GM12878 (cell line): ENCODE data around the gene RBM8A. TPM values are rescaled to one million over a fixed set of nuclear protein-coding genes. Genes with fewer than 3 reads are reported as not detected.
A peak's percentile ranks its signal among the peaks of the same experiment; 100 is the strongest.

Experiments
- ATAC-seq: fragments of 200-7000 bp; cut with Tn5 transposase; 3 replicates; pipeline ENCODE4 v1.9.1; 2020; ENCODE audit warnings: mild to moderate bottlenecking, moderate library complexity
- BruUV-seq: library from RNA; stranded (reverse); fragments of 400-500 nt; replicated peaks from 2 replicates; lab custom pipeline; 2021; lab: Mats Ljungman, UMichigan
- CTCF ChIA-PET: fragments of 300-600 bp; sonication (Branson Sonifier 250); formaldehyde crosslinking; extraction: SDS; loops from one replicate; lab custom pipeline; 2021; ENCODE audit warnings: inconsistent platforms; lab: Yijun Ruan, JAX
- POLR2A ChIA-PET: fragments of 350-600 bp; formaldehyde crosslinking; extraction: SDS; loops from one replicate; lab custom pipeline; 2021; ENCODE audit warnings: inconsistent platforms; lab: Charles Lee
- RAD21 ChIA-PET: fragments of 300-600 bp; sonication (Branson Sonifier 250); formaldehyde crosslinking; loops from one replicate; lab custom pipeline; 2023; ENCODE audit warnings: antibody characterized with exemption; ENCODE audit not compliant: unreplicated experiment; lab: Charles Lee
- SMC1A ChIA-PET: fragments of 300-600 bp; sonication (Branson Sonifier 250); formaldehyde crosslinking; loops from one replicate; lab custom pipeline; 2023; ENCODE audit not compliant: unreplicated experiment, uncharacterized antibody; lab: Charles Lee
- DNase-seq: peaks from one replicate; pipeline ENCODE4 v3.0.0-alpha.2; 2011; ENCODE audit warnings: low read depth, low spot score
- FAIRE-seq: peaks from 3 replicates; lab custom pipeline; 2011; peaks lifted over from hg19 to GRCh38; lab: Jason Lieb, UNC
- H2AFZ ChIP-seq: 2 replicates; pipeline ENCODE4 v1.6.0; 2011; ENCODE audit warnings: low read depth, low read length, control low read depth; ENCODE audit not compliant: control insufficient read depth
- H3K27ac ChIP-seq: 2 replicates; pipeline ENCODE4 v1.5.1; 2011; ENCODE audit warnings: control low read depth; ENCODE audit not compliant: control insufficient read depth, insufficient read depth
- H3K27me3 ChIP-seq, 2 experiments: replicated peaks in 1 of 2; 2 replicates each; pipeline versions ENCODE4 v1.6.0 to v1.6.1; 2011; ENCODE audit warnings: low read length in 1 of 2; ENCODE audit not compliant: control insufficient read depth in 2 of 2, insufficient read depth in 2 of 2
- H3K36me3 ChIP-seq, 2 experiments: 2 replicates each; pipeline ENCODE4 v1.5.1; 2011; ENCODE audit warnings: low read length in 1 of 2; ENCODE audit not compliant: control insufficient read depth in 2 of 2, insufficient read depth in 2 of 2
- H3K4me1 ChIP-seq: 2 replicates; pipeline ENCODE4 v1.6.1; 2011; ENCODE audit warnings: mild to moderate bottlenecking, low read length, moderate library complexity, mixed read lengths; ENCODE audit not compliant: control insufficient read depth, insufficient read depth
- H3K4me2 ChIP-seq: 2 replicates; pipeline ENCODE4 v1.6.0; 2011; ENCODE audit warnings: control low read depth; ENCODE audit not compliant: control insufficient read depth, insufficient read depth
- H3K4me3 ChIP-seq: fragments of 200-600 bp; sonication (generic); 2 replicates; pipeline ENCODE4 v1.5.1; 2016
- H3K79me2 ChIP-seq: 2 replicates; pipeline ENCODE4 v1.6.0; 2011; ENCODE audit warnings: low read length; ENCODE audit not compliant: control insufficient read depth, insufficient read depth
- H3K9ac ChIP-seq: 2 replicates; pipeline ENCODE4 v1.8.0; 2011; ENCODE audit warnings: low read length, control low read depth, mixed read lengths; ENCODE audit not compliant: control insufficient read depth, insufficient read depth
- H3K9me3 ChIP-seq: replicated peaks from 3 replicates; pipeline ENCODE4 v1.5.1; 2011; ENCODE audit warnings: mild to moderate bottlenecking, low read length; ENCODE audit not compliant: control insufficient read depth, insufficient read depth
- H4K20me1 ChIP-seq: 2 replicates; pipeline ENCODE4 v1.6.0; 2011; ENCODE audit not compliant: control insufficient read depth, insufficient read depth
- KAT2A ChIP-seq: conservative IDR thresholded peaks from 2 replicates; pipeline ENCODE4 v1.6.1; 2011; ENCODE audit warnings: low read depth, low read length; ENCODE audit not compliant: control insufficient read depth
- MLLT1 ChIP-seq: fragments of 450-650 bp; IDR thresholded peaks from 2 replicates; pipeline ENCODE4 v1.6.1; 2016; ENCODE audit warnings: mild to moderate bottlenecking
- MTA3 ChIP-seq: IDR thresholded peaks from 2 replicates; pipeline ENCODE4 v1.6.1; 2012; ENCODE audit warnings: low read length, inconsistent platforms, borderline replicate concordance
- MYC ChIP-seq: IDR thresholded peaks from 2 replicates; pipeline ENCODE4 v1.6.1; 2011; ENCODE audit warnings: mild to moderate bottlenecking, low read length, moderate library complexity, inconsistent platforms; ENCODE audit not compliant: insufficient read depth, insufficient replicate concordance, insufficient read length, severe bottlenecking
- NBN ChIP-seq: fragments of 450-650 bp; IDR thresholded peaks from 2 replicates; pipeline ENCODE4 v1.6.1; 2016
- POLR2AphosphoS5 ChIP-seq: IDR thresholded peaks from 2 replicates; pipeline ENCODE4 v1.6.1; 2011; ENCODE audit warnings: mild to moderate bottlenecking, low read length, inconsistent platforms
- RAD21 ChIP-seq: IDR thresholded peaks from 2 replicates; pipeline ENCODE4 v1.6.1; 2011; ENCODE audit warnings: mild to moderate bottlenecking, low read depth, low read length, moderate library complexity; ENCODE audit not compliant: insufficient read depth
- ZBTB40 ChIP-seq: fragments of 450-650 bp; IDR thresholded peaks from 2 replicates; pipeline ENCODE4 v1.6.1; 2016; ENCODE audit warnings: mild to moderate bottlenecking, moderate library complexity, borderline replicate concordance
- ZNF274 ChIP-seq: IDR thresholded peaks from one replicate; pipeline ENCODE4 v1.8.0; 2011; ENCODE audit not compliant: insufficient read length, insufficient read depth
- WGBS: methylation state at CpG from one replicate; pipeline ENCODE4 v1.1.6; 2016; ENCODE audit warnings: low lambda C conversion rate; ENCODE audit not compliant: insufficient replicate concordance, insufficient coverage; ENCODE audit errors: missing lambda C conversion rate; 5-methylcytosine and 5-hydroxymethylcytosine counted together
- in situ Hi-C: fragments of 300-500 bp; cut with MboI; formaldehyde crosslinking; loops from 9 replicates; pipeline ENCODE4 v1.14.3; 2018; ENCODE audit warnings: mixed read lengths
- intact Hi-C: fragments of 100-400 bp; cut with micrococcal nuclease; formaldehyde crosslinking; loops from one replicate; pipeline ENCODE4 v1.14.2; 2022; ENCODE audit not compliant: unreplicated experiment
- polyA plus RNA-seq, 11 experiments: library from polyadenylated mRNA; depleted of rRNA in 4 of 11; unstranded in 6 of 11; stranded (reverse) in 5 of 11; fragments of >200 nt; fragmentation: Nextera tagmentation in 4 of 11; fragmentation: Illumina TruSeq in 1 of 11; extraction: Ambion mirVana in 4 of 11; extraction: Trizol in 1 of 11; gene quantifications; 1 replicate in 1 of 11; 2 replicates in 10 of 11; pipeline versions ENCODE4 v1.2.1 to v1.2.3, GENCODE V29; 2011 to 2016; ENCODE audit warnings: inconsistent platforms in 2 of 11, missing spikeins in 2 of 11, low read depth in 1 of 11
- total RNA-seq, 4 experiments: library from RNA; depleted of rRNA in 3 of 4; stranded (reverse); fragments of >200 nt in 3 of 4; fragmentation: Illumina TruSeq in 1 of 4; extraction: Trizol in 1 of 4; gene quantifications; 2 replicates each; pipeline versions ENCODE4 v1.2.1 to v1.2.3, GENCODE V29; 2013 to 2021
- TF ChIP-seq, protein P1 (sequence below): IDR thresholded peaks from 2 replicates; pipeline ENCODE4 v1.6.1; 2011; ENCODE audit warnings: borderline replicate concordance, low read depth, mild to moderate bottlenecking, moderate library complexity, mixed read lengths, low read length; ENCODE audit not compliant: insufficient read depth; ENCODE audit errors: extremely low read length
- TF ChIP-seq, protein P2 (sequence below), 3 experiments: IDR thresholded peaks in 2 of 3; conservative IDR thresholded peaks in 1 of 3; 2 replicates each; pipeline ENCODE4 v1.5.1; 2011; ENCODE audit warnings: low read depth in 3 of 3, low read length in 3 of 3, mild to moderate bottlenecking in 3 of 3, control low read depth in 2 of 3, moderate library complexity in 2 of 3, inconsistent platforms in 1 of 3, mixed read lengths in 1 of 3; ENCODE audit not compliant: control insufficient read depth in 2 of 3, insufficient read depth in 1 of 3; ENCODE audit errors: extremely low read depth in 1 of 3

RBM8A gene
- total and polyA plus RNA-seq, 10 of the 15 experiments (the other 5 are each of a cell fraction or from before 2014, with no cell fraction given): 110 to 1,248 (median 248) TPM

DNA sequence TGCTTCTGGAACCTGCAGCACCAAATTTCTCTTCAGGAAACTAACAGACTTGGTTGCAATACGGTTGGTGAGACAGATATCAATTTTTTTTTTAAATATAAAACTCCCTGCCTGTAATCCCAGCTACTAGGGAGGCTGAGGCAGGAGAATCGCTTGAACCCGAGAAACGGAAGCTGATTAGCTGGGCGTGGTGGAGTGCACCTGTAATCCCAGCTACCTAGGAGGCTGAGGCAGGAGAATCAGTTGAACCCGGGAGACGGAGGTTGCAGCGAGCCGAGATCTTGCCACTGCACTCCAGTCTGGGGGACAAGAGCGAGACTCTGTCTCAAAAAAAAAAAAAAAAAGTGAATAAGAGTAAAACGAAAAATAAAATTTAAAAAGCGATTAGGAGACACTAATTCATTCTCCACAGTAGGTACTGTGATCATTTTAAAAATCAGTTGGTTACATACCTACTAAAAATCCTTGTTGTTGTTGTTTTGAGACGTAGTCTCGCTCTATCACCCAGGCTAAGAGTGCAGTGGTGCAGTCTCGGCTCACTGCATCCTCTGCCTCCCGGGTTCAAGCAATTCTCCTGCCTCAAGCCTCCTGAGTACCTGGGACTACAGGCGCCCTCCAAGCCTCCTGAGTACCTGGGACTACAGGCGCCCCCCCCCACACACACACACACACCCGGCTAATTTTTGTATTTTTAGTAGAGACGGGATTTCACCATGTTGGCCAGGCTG is 796 bp upstream of the RBM8A start:
- in situ Hi-C loops: no loop called here
- Histone ChIP-seq H4K20me1 (no peaks in the 10 kb centered on the region), H3K9ac (peak overlapping the region; percentile 100), H3K79me2 (peaks cover 25% of the 10 kb centered on the region), H3K4me1 (peaks cover 6% of the 10 kb centered on the region; the same call in 1 of the 2 replicates), H3K36me3 (peaks cover 0 to 5% of the 10 kb centered on the region in 2 experiments; a peak in 1 of 4 replicates), H3K4me3 (peak overlapping the region; percentile 90), H2AFZ (no peak overlapping the region), H3K27ac (peak overlapping the region; percentile 97), H3K9me3 (no peaks in the 10 kb centered on the region), H3K4me2 (peak overlapping the region; percentile 89), H3K27me3 (no peaks in the 10 kb centered on the region)
- ATAC-seq (peak; percentile 6), FAIRE-seq (no peak), DNase-seq (no peak)
- TSS peak; percentile 99 for BruUV-seq
- ChIA-PET POLR2A (interaction anchor here (0.6 to 3.6 kb wide), 20 partner anchors 8 to 110 kb away, joined by 3 to 58 read pairs (median 4); partner anchors contain the start of genes ANKRD34A, LIX1L, PEX11B and PIAS3), RAD21 (interaction anchor here (0.6 to 2.3 kb wide), 10 partner anchors 9 to 317 kb away, joined by 3 to 23 read pairs (median 4); partner anchors contain the start of genes ANKRD34A, LIX1L, PEX11B and PIAS3), CTCF (interaction anchor here (0.6 to 2.4 kb wide), 27 partner anchors 9 to 133 kb away, joined by 3 to 28 read pairs (median 4); partner anchors contain the start of genes ANKRD34A, HJV, LIX1L and PEX11B), SMC1A (interaction anchor here (0.6 to 3.5 kb wide), 11 partner anchors 9 to 109 kb away, joined by 3 to 30 read pairs (median 4); partner anchors contain the start of genes ANKRD34A, LIX1L, PEX11B and POLR3GL)
- WGBS: 17% methylated on average over 18 of the region's 20 CpGs
- TF ChIP-seq ZBTB40 (no peak), POLR2AphosphoS5 (peak; percentile 29; the same call in 1 of the 2 replicates), NBN (no peak), MTA3 (0 out of 2 replicates have a peak, but pooled peaks have one; percentile 0), ZNF274 (no peak), MLLT1 (peak; percentile 12; the same call in 1 of the 2 replicates), MYC (no peak), KAT2A (no peak), RAD21 (no peak)
- TF ChIP-seq, protein P1, sequence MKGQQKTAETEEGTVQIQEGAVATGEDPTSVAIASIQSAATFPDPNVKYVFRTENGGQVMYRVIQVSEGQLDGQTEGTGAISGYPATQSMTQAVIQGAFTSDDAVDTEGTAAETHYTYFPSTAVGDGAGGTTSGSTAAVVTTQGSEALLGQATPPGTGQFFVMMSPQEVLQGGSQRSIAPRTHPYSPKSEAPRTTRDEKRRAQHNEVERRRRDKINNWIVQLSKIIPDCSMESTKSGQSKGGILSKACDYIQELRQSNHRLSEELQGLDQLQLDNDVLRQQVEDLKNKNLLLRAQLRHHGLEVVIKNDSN: no peak
- TF ChIP-seq, protein P2, sequence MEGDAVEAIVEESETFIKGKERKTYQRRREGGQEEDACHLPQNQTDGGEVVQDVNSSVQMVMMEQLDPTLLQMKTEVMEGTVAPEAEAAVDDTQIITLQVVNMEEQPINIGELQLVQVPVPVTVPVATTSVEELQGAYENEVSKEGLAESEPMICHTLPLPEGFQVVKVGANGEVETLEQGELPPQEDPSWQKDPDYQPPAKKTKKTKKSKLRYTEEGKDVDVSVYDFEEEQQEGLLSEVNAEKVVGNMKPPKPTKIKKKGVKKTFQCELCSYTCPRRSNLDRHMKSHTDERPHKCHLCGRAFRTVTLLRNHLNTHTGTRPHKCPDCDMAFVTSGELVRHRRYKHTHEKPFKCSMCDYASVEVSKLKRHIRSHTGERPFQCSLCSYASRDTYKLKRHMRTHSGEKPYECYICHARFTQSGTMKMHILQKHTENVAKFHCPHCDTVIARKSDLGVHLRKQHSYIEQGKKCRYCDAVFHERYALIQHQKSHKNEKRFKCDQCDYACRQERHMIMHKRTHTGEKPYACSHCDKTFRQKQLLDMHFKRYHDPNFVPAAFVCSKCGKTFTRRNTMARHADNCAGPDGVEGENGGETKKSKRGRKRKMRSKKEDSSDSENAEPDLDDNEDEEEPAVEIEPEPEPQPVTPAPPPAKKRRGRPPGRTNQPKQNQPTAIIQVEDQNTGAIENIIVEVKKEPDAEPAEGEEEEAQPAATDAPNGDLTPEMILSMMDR (IDR thresholded peaks at IDR 0.05 in 2 of 3, conservative IDR thresholded peaks at IDR 0.05 in 1 of 3; ENCODE audit: control insufficient read depth in 2 of 3, extremely low read depth in 1 of 3, insufficient read depth in 1 of 3, low read depth in 3 of 3, low read length in 3 of 3): no peak
- intact Hi-C loops: loop anchor here (1.0 to 2.0 kb wide), 2 partner anchors 10 to 31 kb away; partner anchors contain the start of genes LIX1L and PEX11B
